Astrocyte of the spinal cord (primary cell): ENCODE data around the gene CACNA1A.

Experiments
- DNase-seq: peaks from one replicate; pipeline ENCODE4 v3.0.0; 2011; ENCODE audit warnings: low read depth, low spot score
- H3K4me3 ChIP-seq: 2 replicates; pipeline ENCODE4 v1.5.1; 2011; ENCODE audit warnings: low read depth, mild to moderate bottlenecking, low read length, moderate library complexity
- in situ Hi-C: cut with HindIII; loops from 2 replicates; pipeline ENCODE4 v1.10.0; 2017; ENCODE audit warnings: low sequenced_read_pairs
- TF ChIP-seq, protein P1 (sequence below): IDR thresholded peaks from 2 replicates; pipeline ENCODE4 v1.5.1; 2012; ENCODE audit warnings: low read depth, mild to moderate bottlenecking, low read length, inconsistent platforms

CACNA1A gene

DNA sequence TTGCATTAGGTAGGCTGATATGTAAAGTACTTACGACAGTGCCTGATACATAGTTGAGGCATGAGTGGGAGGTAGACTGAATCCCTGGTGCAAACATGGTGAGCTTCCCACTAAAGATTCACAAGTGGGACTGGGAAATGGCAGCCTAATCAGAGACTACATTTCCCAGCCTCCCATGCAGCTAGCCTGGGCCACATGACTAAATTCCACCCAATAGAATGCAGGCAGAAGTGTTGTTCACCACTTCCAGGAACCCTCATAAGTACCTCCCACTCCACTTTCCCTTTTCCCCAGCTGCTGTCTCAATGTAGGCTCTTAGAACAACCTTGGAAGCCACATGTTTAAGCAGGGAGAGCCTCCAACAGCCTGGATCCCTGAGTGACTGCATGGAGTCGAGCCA is 104.9 kb downstream of the CACNA1A start:
- H3K4me3 ChIP-seq: no peak overlapping the region
- TF ChIP-seq, protein P1, sequence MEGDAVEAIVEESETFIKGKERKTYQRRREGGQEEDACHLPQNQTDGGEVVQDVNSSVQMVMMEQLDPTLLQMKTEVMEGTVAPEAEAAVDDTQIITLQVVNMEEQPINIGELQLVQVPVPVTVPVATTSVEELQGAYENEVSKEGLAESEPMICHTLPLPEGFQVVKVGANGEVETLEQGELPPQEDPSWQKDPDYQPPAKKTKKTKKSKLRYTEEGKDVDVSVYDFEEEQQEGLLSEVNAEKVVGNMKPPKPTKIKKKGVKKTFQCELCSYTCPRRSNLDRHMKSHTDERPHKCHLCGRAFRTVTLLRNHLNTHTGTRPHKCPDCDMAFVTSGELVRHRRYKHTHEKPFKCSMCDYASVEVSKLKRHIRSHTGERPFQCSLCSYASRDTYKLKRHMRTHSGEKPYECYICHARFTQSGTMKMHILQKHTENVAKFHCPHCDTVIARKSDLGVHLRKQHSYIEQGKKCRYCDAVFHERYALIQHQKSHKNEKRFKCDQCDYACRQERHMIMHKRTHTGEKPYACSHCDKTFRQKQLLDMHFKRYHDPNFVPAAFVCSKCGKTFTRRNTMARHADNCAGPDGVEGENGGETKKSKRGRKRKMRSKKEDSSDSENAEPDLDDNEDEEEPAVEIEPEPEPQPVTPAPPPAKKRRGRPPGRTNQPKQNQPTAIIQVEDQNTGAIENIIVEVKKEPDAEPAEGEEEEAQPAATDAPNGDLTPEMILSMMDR: no peak
- in situ Hi-C loops: no loop called here
- DNase-seq: peak; percentile 33

DNA sequence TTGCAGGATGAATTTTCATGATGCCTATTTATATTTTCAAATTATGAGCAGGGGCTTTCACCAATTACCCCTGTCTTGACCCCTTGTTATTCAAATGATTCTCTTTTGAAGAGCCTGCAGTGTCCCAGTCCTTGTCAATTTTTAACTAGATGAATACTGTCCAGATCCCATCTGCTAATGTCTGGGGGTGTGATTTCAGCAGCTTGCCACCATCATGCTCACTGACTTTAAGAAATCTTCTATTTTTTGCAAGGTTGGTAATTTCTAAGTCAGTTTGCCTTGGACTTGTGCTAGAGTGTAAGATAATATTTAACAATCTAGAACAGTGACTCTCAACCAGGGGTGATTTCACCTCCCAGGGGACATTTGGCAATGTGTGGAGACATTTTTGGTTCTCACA is 106.0 kb downstream of the CACNA1A start:
- TF ChIP-seq, protein P1: no peak
- in situ Hi-C loops: no loop called here
- no peak for DNase-seq

DNA sequence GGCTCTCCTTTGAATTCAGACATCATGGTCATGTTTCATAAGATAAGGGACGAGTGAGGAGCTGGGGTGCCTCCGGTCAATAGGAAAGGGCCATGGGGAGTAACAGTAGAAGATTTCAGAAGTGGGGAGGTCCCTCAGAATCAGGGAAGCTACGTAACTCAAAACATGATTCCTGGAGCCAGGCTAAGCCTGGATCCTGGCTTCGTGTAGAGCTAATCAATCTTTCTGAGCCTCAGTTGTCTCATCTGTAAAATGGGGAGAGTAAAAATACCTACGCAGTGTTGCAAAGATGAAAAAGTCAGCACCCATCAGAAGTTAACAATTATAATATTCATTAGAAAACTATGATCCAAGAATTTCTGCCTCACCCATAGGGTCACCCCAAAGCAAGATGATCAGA is 106.5 kb downstream of the CACNA1A start:
- in situ Hi-C loops: no loop called here
- DNase-seq: no peak
- H3K4me3 ChIP-seq: no peak overlapping the region
- TF ChIP-seq, protein P1: no peak

More for the DNA sequence above, 106.0 kb downstream of the CACNA1A start:
- H3K4me3 ChIP-seq: no peak overlapping the region

DNA sequence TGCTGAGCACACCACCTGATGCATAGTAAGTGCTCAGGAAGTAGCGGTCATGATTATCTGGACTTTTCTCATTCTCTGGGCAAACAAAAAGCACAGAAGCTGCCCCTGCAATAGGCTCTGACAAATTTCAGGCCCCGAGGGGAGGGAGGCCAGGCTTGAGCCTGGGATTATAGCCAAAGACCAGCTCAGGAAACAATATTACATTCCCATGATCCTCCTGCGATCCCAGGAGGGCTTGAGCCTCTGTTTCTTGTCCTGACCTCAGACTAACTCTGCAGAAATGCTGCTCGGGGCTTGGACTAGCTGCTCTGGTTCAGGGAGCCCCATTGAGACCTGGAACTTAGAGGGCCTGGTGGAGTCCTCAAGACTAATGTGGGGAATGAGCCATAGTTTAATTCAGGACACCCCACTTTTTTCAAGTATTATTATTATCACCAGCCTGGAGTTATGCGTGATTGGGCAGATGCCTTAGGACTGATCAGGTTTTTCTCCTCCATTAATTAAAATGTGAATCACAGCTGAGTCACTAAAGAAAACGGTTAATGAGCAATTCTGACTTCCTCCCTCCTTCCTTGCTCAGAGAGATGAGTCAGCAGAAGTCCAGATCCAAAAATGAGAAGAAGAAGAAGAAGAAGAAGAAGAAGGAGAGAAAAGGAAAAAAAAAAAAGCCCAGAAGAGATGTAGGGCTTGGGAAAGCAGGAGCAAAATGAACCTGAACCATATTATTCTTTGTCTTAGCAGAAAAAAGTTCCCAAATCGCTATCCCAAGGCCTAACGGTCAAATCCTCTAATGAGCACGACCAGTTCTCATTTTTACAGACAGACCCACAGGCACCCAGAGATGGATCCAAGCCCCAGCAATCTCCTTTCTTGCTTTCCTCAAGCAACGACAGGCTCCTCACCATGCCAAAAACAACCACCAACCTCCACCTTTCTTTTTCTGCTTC is 107.2 kb downstream of the CACNA1A start:
- DNase-seq: peak; percentile 93
- H3K4me3 ChIP-seq: no peak overlapping the region
- TF ChIP-seq, protein P1: no peak
- in situ Hi-C loops: no loop called here

DNA sequence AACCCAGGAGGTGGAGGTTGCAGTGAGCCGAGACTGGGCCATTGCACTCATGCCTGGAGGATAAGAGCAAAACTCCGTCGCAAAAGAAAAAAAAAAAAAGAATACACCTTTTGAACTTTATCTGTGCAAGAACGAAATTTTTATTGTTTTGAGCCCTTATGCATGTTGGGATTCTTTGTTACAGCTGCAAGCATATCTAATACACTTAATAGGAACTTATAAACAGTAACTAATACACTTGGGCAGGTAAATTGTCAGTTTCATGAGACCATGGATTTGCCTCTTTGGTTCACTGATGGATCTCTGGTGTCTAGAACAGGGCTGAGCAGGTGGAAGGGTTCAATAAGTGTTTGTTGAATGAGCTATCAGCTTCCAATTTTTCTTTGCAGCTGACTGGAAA is 108.1 kb downstream of the CACNA1A start:
- TF ChIP-seq, protein P1: no peak
- H3K4me3 ChIP-seq: no peak overlapping the region
- in situ Hi-C loops: no loop called here
- no peak for DNase-seq

DNA sequence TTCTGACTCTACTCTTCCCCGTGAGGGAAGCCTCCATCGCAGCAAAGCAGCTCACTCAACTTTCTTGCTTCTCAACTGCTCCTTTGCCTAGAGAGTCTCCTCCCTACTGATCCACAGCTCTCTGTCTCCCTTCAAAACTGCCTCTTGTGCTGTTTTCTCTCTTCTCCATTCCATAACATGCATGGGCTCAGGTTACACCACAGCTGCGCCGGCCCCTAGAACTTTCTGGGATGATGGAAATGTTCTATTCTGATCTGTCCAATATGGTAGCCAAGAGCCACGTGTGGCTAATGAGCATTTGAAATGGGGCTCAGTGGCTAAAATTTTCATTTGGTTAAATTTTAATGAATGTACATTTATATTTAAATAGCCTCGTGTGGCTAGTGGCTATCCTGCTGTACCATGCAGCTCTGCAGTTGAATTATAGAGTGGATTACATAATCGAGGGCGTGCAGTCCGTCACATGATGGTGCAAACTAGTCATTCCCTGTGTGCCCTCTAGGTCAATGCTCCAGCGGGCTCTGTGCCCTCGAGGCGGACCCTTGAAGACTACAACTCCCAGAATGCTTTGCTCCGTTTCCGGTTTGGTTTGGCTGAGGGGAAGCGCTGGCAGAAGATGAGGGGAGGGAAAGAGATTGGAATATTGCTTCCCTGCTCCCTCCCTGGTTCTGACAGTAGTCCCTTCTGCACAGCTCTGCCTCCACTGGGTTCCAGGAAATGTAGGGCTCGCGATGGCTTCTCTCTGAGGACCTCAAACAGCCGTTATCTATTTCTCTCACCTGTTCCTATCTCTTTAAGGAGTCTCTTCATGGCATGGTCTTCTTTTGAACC is 109.8 kb downstream of the CACNA1A start:
- in situ Hi-C loops: no loop called here
- TF ChIP-seq, protein P1: no peak
- peak; percentile 44 for DNase-seq
- H3K4me3 ChIP-seq: no peak overlapping the region
